K562 (cell line): Measurements from ENCODE around the gene ANXA3. TPM values are rescaled to one million over a fixed set of nuclear protein-coding genes. Genes with fewer than 3 reads are reported as not detected.

Experiments used
- BACH1 ChIP-seq: fragments of 200-800 bp; sonication (Bioruptor generic); IDR thresholded peaks from 2 replicates; pipeline ENCODE4 v1.6.1; 2016; ENCODE audit warnings: missing genetic modification characterization, missing compliant biosample characterization
- CCAR2 ChIP-seq: fragments of 200-400 bp; formaldehyde crosslinking; IDR thresholded peaks from 2 replicates; pipeline ENCODE4 v1.6.1; 2017; ENCODE audit warnings: mild to moderate bottlenecking, low read depth, low read length
- CSDE1 ChIP-seq, 2 experiments: fragments of 450-650 bp; IDR thresholded peaks; 2 replicates each; pipeline ENCODE4 v1.6.1; 2016; ENCODE audit warnings: mild to moderate bottlenecking in 1 of 2
- DNMT1 ChIP-seq: fragments of 450-650 bp; IDR thresholded peaks from 2 replicates; pipeline ENCODE4 v1.6.1; 2016; ENCODE audit warnings: antibody characterized with exemption, mild to moderate bottlenecking
- ETV6 ChIP-seq, 3 experiments: fragments of 150-350 bp in 1 of 3; sonication (generic) in 1 of 3; formaldehyde crosslinking in 1 of 3; IDR thresholded peaks; 2 replicates each; pipeline versions ENCODE4 v1.6.1 to v1.8.0; 2014 to 2022; ENCODE audit warnings: borderline replicate concordance in 2 of 3, low read depth in 2 of 3, antibody characterized with exemption in 1 of 3, low read length in 1 of 3, mild to moderate bottlenecking in 1 of 3, missing genetic modification reagents in 1 of 3
- FIP1L1 ChIP-seq: fragments of 200-400 bp; formaldehyde crosslinking; IDR thresholded peaks from 2 replicates; pipeline ENCODE4 v1.6.1; 2018; ENCODE audit warnings: mild to moderate bottlenecking, low read depth, low read length; ENCODE audit not compliant: poor library complexity, severe bottlenecking
- FUS ChIP-seq: fragments of 200-400 bp; formaldehyde crosslinking; optimal IDR thresholded peaks from 2 replicates; pipeline ENCODE3; 2017; ENCODE audit warnings: low read depth, low read length
- ILK ChIP-seq: fragments of 450-650 bp; IDR thresholded peaks from 2 replicates; pipeline ENCODE4 v1.6.1; 2016; ENCODE audit warnings: missing genetic modification characterization, low read depth, mild to moderate bottlenecking, missing compliant biosample characterization, moderate library complexity, borderline replicate concordance
- JUND ChIP-seq, 2 experiments: IDR thresholded peaks; 2 replicates in 1 of 2; 3 replicates in 1 of 2; pipeline ENCODE4 v1.6.1; 2011; ENCODE audit warnings: borderline replicate concordance in 2 of 2, low read depth in 2 of 2, low read length in 2 of 2, improper control_type of control experiment in 1 of 2, missing biosample characterization in 1 of 2, missing genetic modification characterization in 1 of 2, missing genetic modification reagents in 1 of 2
- KDM5B ChIP-seq: fragments of 200-600 bp; sonication (generic); IDR thresholded peaks from 2 replicates; pipeline ENCODE4 v1.6.1; 2012; ENCODE audit warnings: low read depth, mild to moderate bottlenecking, moderate library complexity, low read length, control low read depth, inconsistent platforms; ENCODE audit not compliant: insufficient replicate concordance
- MEF2A ChIP-seq: IDR thresholded peaks from 2 replicates; pipeline ENCODE4 v1.6.1; 2011; ENCODE audit warnings: low read depth, mild to moderate bottlenecking, low read length, moderate library complexity; ENCODE audit not compliant: control insufficient read depth
- POLR2AphosphoS2 ChIP-seq: IDR thresholded peaks from 2 replicates; pipeline ENCODE4 v1.6.1; 2012; ENCODE audit warnings: low read length, improper control_type of control experiment
- PTRF ChIP-seq: fragments of 450-650 bp; IDR thresholded peaks from 2 replicates; pipeline ENCODE4 v1.6.1; 2016; ENCODE audit warnings: mild to moderate bottlenecking, missing genetic modification characterization, missing compliant biosample characterization
- RCOR1 ChIP-seq, 2 experiments: IDR thresholded peaks; 2 replicates each; pipeline ENCODE4 v1.6.1; 2012; ENCODE audit warnings: low read depth in 2 of 2, low read length in 2 of 2, borderline replicate concordance in 1 of 2, improper control_type of control experiment in 1 of 2
- SETDB1 ChIP-seq: IDR thresholded peaks from one replicate; pipeline ENCODE4 v1.6.1; 2012; ENCODE audit warnings: low read length, control low read depth, inconsistent platforms
- SNIP1 ChIP-seq: fragments of 450-650 bp; IDR thresholded peaks from 2 replicates; pipeline ENCODE4 v1.7.1; 2017; ENCODE audit warnings: low read depth, mild to moderate bottlenecking
- TARDBP ChIP-seq: fragments of 450-650 bp; IDR thresholded peaks from 2 replicates; pipeline ENCODE4 v1.6.1; 2016
- WHSC1 ChIP-seq: IDR thresholded peaks from one replicate; pipeline ENCODE4 v1.6.1; 2012; ENCODE audit warnings: low read length, control low read depth, inconsistent platforms
- ZC3H11A ChIP-seq: IDR thresholded peaks from 2 replicates; pipeline ENCODE4 v1.6.1; 2012; ENCODE audit warnings: low read depth, low read length, improper control_type of control experiment
- ZNF764 ChIP-seq: fragments of 250-450 bp; sonication (Bioruptor Pico); IDR thresholded peaks from 2 replicates; pipeline ENCODE4 v1.4.0; 2020; ENCODE audit warnings: low read depth, mild to moderate bottlenecking, moderate library complexity
- ZNF830 ChIP-seq: fragments of 250-450 bp; sonication (Bioruptor Pico); IDR thresholded peaks from 2 replicates; pipeline ENCODE4 v1.5.0; 2021; ENCODE audit warnings: mild to moderate bottlenecking
- polyA plus RNA-seq, 8 experiments: library from polyadenylated mRNA; depleted of rRNA in 4 of 8; stranded (reverse) in 5 of 8; unstranded in 3 of 8; fragments of >200 nt; fragmentation: Nextera tagmentation in 2 of 8; fragmentation: Illumina TruSeq in 1 of 8; extraction: Ambion mirVana in 2 of 8; extraction: Trizol in 1 of 8; gene quantifications; 2 replicates each; pipeline versions ENCODE4 v1.2.1 to v1.2.3, GENCODE V29; 2011 to 2014; ENCODE audit warnings: inconsistent platforms in 1 of 8, missing spikeins in 1 of 8
- total RNA-seq, 7 experiments: library from RNA; depleted of rRNA in 6 of 7; stranded (reverse); fragments of >200 nt in 6 of 7; fragmentation: Illumina TruSeq in 2 of 7; extraction: Trizol in 2 of 7; gene quantifications; 2 replicates each; pipeline versions ENCODE4 v1.2.1 to v1.2.3, GENCODE V29; 2011 to 2021; ENCODE audit warnings: low replicate concordance in 1 of 7
- TF ChIP-seq, protein P1 (sequence below): fragments of 450-650 bp; formaldehyde crosslinking; IDR thresholded peaks from 2 replicates; pipeline ENCODE4 v1.4.0; 2022; ENCODE audit warnings: missing genetic modification characterization
- TF ChIP-seq, protein P2 (sequence below), 2 experiments: IDR thresholded peaks in 1 of 2; conservative IDR thresholded peaks in 1 of 2; 2 replicates each; pipeline ENCODE4 v1.6.1; 2016; ENCODE audit warnings: low read depth in 2 of 2, mild to moderate bottlenecking in 1 of 2, missing compliant biosample characterization in 1 of 2, missing genetic modification characterization in 1 of 2, moderate library complexity in 1 of 2

ANXA3 gene
- total and polyA plus RNA-seq, 9 of the 15 experiments (the other 6 are each of a cell fraction or from before 2014, with no cell fraction given): 6.3 to 15.5 (median 9.8) TPM

DNA sequence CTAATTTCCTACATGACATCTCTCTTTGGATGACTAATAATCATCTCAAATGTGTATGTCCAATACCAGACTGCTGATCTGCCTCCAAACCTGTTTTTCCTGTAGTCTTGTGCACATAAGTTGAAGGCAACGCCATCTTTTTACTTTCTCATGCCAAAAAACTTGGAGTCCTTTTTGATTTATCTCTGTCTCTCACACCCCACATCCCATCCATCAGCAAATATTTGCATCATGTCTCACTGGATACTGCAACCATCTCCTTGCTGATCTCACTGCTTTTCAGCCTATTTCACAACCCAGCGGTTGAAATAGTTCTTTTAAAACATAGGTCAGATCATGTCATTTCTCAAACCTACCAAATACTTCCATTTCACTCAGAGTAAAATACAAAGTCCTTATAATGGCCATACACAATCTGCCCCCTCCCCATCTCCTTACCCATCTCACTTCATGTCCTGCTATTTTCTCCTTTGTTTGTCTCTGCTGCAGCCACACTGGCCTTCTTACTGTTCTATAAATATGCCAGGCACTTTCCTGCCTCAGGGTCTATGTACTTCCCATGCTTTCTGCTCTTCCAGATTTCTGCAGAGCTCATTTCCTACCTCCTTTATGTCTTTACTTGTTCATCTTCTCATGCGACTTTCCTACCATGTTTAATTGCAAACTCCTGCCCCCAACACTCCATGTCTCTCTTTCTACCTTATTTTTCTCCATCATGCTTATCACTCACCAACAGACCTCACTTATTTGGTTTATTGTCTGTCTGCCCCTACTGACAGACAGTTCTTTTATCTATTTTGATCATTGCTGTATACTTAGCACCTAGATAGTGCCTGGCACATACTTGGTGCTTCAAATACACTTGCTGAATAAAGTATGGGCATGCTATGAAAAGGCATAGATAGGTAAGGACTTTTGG is 98.8 kb downstream of the ANXA3 start (continued):
- TF ChIP-seq, protein P1, sequence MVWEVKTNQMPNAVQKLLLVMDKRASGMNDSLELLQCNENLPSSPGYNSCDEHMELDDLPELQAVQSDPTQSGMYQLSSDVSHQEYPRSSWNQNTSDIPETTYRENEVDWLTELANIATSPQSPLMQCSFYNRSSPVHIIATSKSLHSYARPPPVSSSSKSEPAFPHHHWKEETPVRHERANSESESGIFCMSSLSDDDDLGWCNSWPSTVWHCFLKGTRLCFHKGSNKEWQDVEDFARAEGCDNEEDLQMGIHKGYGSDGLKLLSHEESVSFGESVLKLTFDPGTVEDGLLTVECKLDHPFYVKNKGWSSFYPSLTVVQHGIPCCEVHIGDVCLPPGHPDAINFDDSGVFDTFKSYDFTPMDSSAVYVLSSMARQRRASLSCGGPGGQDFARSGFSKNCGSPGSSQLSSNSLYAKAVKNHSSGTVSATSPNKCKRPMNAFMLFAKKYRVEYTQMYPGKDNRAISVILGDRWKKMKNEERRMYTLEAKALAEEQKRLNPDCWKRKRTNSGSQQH (CRISPR knock-in tag): no peak
- TF ChIP-seq RCOR1 (IDR thresholded peaks at IDR 0.05; ENCODE audit: borderline replicate concordance in 1 of 2, low read depth in 2 of 2, low read length in 2 of 2) (peak in 1 of 2 experiments; percentile 91; a peak in 3 of 4 replicates), CSDE1 (IDR thresholded peaks at IDR 0.05) (no peak), ZNF830 (CRISPR knock-in tag) (no peak), SETDB1 (no peak), BACH1 (tag) (peak; percentile 56; the same call in 1 of the 2 replicates), JUND (IDR thresholded peaks at IDR 0.05; ENCODE audit: borderline replicate concordance, low read depth, low read length) (peak; percentile 78; the same call in 1 of the 2 replicates), JUND (tag; IDR thresholded peaks at IDR 0.05; ENCODE audit: borderline replicate concordance, low read depth, low read length) (peak; percentile 64; the same call in 2 of the 3 replicates), TARDBP (no peak), KDM5B (no peak), ZNF764 (CRISPR knock-in tag) (no peak), ETV6 (IDR thresholded peaks at IDR 0.05; ENCODE audit: borderline replicate concordance in 1 of 2, low read depth in 2 of 2, low read length in 1 of 2) (no peak), ETV6 (CRISPR knock-in tag; IDR thresholded peaks at IDR 0.05; ENCODE audit: borderline replicate concordance) (no peak), POLR2AphosphoS2 (no peak), PTRF (tag) (no peak), SNIP1 (no peak), ZC3H11A (no peak), FIP1L1 (no peak), DNMT1 (no peak), MEF2A (no peak), CCAR2 (no peak), FUS (no peak), WHSC1 (no peak), ILK (no peak)
- TF ChIP-seq, protein P2, sequence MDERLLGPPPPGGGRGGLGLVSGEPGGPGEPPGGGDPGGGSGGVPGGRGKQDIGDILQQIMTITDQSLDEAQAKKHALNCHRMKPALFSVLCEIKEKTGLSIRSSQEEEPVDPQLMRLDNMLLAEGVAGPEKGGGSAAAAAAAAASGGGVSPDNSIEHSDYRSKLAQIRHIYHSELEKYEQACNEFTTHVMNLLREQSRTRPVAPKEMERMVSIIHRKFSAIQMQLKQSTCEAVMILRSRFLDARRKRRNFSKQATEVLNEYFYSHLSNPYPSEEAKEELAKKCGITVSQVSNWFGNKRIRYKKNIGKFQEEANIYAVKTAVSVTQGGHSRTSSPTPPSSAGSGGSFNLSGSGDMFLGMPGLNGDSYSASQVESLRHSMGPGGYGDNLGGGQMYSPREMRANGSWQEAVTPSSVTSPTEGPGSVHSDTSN (CRISPR knock-in tag; IDR thresholded peaks at IDR 0.05; ENCODE audit: low read depth): no peak
- TF ChIP-seq, protein P2 (tag; conservative IDR thresholded peaks at IDR 0.05; ENCODE audit: low read depth): peak; percentile 90
